HL-60 (cell line): ENCODE results near the gene NEK5.

ENCODE experiments used
- DNase-seq, 2 experiments: peaks; one replicate each; pipeline ENCODE4 v3.0.0-alpha.2; 2010 to 2020; ENCODE audit warnings: low read depth in 1 of 2, low spot score in 1 of 2
- H3K27ac ChIP-seq: fragments of 250-450 bp; sonication (Bioruptor Pico); replicated peaks from 2 replicates; pipeline ENCODE4 v1.5.1; 2020; ENCODE audit warnings: mild to moderate bottlenecking, moderate library complexity
- H3K27me3 ChIP-seq: fragments of 250-450 bp; sonication (Bioruptor Pico); 2 replicates; pipeline ENCODE4 v1.5.1; 2021; ENCODE audit warnings: mild to moderate bottlenecking, moderate library complexity; ENCODE audit not compliant: insufficient read depth, poor library complexity, severe bottlenecking
- H3K4me3 ChIP-seq: replicated peaks from 2 replicates; pipeline ENCODE4 v1.5.1; 2011; ENCODE audit warnings: mild to moderate bottlenecking, control low read depth, low read length; ENCODE audit not compliant: insufficient read depth
- CTCF ChIP-seq: IDR thresholded peaks from one replicate; pipeline ENCODE4 v1.5.1; 2011; ENCODE audit warnings: low read length, control low read depth, inconsistent platforms; ENCODE audit not compliant: insufficient read depth
- GABPA ChIP-seq: IDR thresholded peaks from 2 replicates; pipeline ENCODE4 v1.6.1; 2012; ENCODE audit warnings: low read depth
- POLR2AphosphoS5 ChIP-seq: IDR thresholded peaks from 2 replicates; pipeline ENCODE4 v1.6.1; 2012; ENCODE audit warnings: low read depth
- SPI1 ChIP-seq: IDR thresholded peaks from 2 replicates; pipeline ENCODE4 v1.6.1; 2012; ENCODE audit warnings: low read depth, mild to moderate bottlenecking, borderline replicate concordance
- TF ChIP-seq, protein P1 (sequence below): IDR thresholded peaks from 2 replicates; pipeline ENCODE4 v1.6.1; 2012; ENCODE audit warnings: low read depth; ENCODE audit not compliant: insufficient replicate concordance

NEK5 gene

DNA sequence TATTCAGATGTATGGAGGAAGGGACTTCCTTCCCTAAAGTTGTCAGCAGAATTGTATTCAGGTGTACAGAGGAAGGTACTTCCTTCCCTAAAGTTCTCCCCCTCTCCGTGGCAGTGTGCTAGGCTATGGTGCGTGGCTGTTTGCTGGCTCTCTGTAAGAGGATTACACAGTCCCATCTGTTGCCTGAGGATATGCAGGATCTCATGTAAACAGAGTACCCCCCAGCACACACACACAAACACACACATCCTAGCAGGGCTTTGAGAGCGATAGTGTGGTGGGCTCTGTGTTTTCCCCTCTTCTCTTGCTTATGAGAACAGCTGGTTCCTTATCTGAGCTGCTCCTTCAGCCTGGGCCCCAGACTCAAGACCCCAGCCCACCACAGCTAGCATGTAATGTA, 10.3 kb downstream of the NEK5 start:
- no peak for DNase-seq
- no peak for TF ChIP-seq POLR2AphosphoS5
- no peak for TF ChIP-seq GABPA
- TF ChIP-seq, protein P1, sequence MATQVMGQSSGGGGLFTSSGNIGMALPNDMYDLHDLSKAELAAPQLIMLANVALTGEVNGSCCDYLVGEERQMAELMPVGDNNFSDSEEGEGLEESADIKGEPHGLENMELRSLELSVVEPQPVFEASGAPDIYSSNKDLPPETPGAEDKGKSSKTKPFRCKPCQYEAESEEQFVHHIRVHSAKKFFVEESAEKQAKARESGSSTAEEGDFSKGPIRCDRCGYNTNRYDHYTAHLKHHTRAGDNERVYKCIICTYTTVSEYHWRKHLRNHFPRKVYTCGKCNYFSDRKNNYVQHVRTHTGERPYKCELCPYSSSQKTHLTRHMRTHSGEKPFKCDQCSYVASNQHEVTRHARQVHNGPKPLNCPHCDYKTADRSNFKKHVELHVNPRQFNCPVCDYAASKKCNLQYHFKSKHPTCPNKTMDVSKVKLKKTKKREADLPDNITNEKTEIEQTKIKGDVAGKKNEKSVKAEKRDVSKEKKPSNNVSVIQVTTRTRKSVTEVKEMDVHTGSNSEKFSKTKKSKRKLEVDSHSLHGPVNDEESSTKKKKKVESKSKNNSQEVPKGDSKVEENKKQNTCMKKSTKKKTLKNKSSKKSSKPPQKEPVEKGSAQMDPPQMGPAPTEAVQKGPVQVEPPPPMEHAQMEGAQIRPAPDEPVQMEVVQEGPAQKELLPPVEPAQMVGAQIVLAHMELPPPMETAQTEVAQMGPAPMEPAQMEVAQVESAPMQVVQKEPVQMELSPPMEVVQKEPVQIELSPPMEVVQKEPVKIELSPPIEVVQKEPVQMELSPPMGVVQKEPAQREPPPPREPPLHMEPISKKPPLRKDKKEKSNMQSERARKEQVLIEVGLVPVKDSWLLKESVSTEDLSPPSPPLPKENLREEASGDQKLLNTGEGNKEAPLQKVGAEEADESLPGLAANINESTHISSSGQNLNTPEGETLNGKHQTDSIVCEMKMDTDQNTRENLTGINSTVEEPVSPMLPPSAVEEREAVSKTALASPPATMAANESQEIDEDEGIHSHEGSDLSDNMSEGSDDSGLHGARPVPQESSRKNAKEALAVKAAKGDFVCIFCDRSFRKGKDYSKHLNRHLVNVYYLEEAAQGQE = no peak
- no peak for TF ChIP-seq CTCF
- TF ChIP-seq SPI1 = no peak
- Histone ChIP-seq H3K4me3 (no peak overlapping the region), H3K27me3 (no peaks in the 10 kb centered on the region), H3K27ac (no peak overlapping the region)

DNA sequence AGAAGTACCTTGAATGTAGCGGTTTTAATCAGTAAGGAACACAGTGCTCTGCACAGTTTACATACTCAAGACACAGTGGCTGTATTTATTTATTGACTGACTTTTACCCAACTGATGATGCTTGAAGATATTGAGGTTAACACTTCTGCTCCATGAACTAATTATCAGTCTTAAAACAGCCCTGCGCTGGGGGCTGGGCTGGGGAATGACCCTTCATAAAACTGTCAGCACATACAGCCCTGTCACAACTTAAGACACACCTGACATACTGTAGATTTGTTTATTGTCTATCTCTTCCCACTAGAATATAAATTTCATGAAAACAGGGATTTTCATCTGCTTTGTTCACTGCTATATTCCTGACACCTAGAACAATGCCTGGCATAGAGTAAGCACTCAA, 10.8 kb downstream of the NEK5 start:
- Histone ChIP-seq H3K27me3 (no peaks in the 10 kb centered on the region), H3K4me3 (no peak overlapping the region), H3K27ac (no peak overlapping the region)
- TF ChIP-seq GABPA (no peak), POLR2AphosphoS5 (no peak), SPI1 (no peak), CTCF (no peak)
- TF ChIP-seq, protein P1 = no peak
- no peak for DNase-seq

- H3K4me3 ChIP-seq = no peak overlapping the region
Observed at GRCh38 chr13:52112591-52112990, 16.3 kb downstream of the NEK5 start.

More at GRCh38 chr13:52112591-52112990, 16.3 kb downstream of the NEK5 start:
- no peak for TF ChIP-seq POLR2AphosphoS5
- TF ChIP-seq, protein P1 = no peak
- TF ChIP-seq CTCF = no peak
- TF ChIP-seq SPI1 = no peak
- TF ChIP-seq GABPA = no peak
- DNase-seq = no peak
- Histone ChIP-seq H3K27ac (no peak overlapping the region), H3K27me3 (no peaks in the 10 kb centered on the region)
